ENCODE data around the gene GLIPR2.
"Not testable (repeated sequence)": the region's sequence is repeated elsewhere in the genome, so short reads cannot be mapped to it uniquely, and the experiment has no call there.

The GLIPR2 gene

GRCh38 chr9:36145970-36146369 is 9.4 kb downstream of the GLIPR2 start:
- DNase-seq: no peak

GRCh38 chr9:36146651-36147050 is 10.1 kb downstream of the GLIPR2 start:
- no peak for DNase-seq

DNA sequence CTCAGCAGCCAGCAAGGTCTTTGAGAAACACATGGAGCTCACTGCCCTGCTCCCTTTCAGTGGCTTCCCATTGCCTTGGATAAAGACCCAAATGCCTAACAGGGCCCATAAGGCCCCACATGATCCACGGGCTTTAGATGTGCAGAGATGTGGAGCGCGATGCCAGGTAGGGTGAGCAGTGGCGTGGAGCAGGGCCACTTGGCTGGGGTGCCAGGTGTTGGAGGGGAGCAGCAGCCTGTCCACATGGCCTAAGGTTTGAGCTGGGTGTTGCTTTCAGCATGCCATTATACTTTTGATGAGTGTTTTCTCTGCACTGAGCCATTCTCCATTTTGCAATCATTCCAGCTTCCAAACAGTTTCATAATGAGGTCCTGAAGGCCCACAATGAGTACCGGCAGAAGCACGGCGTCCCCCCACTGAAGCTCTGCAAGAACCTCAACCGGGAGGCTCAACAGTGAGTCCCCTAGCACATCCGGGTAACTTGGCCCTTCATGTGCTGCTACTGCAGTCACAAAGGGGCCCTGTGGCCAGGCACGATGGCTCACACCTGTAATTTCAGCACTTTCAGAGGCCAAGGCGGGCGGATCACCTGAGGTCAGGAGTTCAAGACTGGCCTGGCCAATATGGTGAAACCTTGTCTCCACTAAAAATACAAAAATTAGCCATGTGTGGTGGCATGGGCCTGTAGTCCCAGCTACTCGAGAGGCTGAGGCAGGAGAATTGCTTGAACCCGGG is 11.1 kb downstream of the GLIPR2 start:
- DNase-seq: no peak

- no peak for DNase-seq
These were observed 11.9 kb downstream of the GLIPR2 start for GRCh38 chr9:36148311-36149051.

DNA sequence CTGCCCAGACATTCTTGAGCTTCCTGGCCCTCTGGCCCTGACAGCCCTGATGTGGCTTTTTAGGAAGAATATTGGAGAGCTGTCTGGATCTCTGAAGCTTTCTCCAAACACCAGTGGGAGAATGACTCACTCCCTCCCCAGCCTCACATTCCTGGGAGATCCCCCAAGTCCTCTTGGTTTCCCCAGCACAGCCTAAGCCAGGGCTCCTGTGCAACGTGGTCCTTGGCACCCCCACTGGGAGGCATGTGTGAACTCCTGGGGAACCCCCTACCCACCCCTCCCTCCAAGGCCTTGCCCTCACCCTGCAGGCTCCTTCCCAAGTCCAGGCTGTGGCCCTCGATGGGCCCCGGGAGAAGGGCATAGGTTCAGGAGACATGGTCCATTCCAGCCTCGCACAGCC is 12.7 kb downstream of the GLIPR2 start:
- no peak for DNase-seq

DNA sequence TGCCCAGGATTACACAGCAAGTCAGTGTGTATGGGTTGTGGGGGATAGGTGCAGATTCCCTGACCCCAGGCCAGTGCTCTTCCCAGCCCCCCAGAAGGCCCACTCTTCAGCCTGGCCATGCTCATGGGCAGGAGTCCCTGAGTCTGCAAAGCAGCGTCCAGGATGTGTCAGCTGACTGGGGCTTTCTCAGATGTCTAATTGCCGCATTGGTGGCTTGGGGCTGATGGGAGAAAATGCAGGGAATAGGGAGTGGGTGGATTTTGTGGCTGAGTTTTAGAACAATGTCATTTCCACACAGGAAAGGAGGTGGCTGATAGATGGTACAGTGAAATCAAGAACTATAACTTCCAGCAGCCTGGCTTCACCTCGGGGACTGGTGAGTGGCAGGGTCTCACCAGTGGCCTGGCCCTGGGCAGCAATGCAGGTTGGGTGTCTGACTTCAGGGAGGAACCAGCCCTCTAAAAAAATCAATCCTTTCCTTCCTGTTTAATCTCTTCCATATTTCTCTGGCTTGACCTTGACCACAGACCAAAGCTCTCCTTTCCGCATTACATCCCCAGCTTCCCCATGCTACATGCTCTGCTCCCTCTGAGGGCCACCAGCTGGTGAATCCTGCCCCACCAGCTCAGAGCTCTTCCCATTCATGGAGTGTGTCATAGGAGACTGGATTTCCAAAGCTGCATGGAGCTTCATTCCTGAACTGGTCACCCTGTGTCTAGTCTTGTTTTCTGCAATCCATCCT is 14.2 kb downstream of the GLIPR2 start:
- no peak for DNase-seq

GRCh38 chr9:36151316-36152210 is 15.0 kb downstream of the GLIPR2 start:
- DNase-seq: no peak

- DNase-seq: no peak
These were observed 16.4 kb downstream of the GLIPR2 start for GRCh38 chr9:36152741-36153438.

- DNase-seq: no peak
These were observed 17.2 kb downstream of the GLIPR2 start for GRCh38 chr9:36153746-36154145.

DNA sequence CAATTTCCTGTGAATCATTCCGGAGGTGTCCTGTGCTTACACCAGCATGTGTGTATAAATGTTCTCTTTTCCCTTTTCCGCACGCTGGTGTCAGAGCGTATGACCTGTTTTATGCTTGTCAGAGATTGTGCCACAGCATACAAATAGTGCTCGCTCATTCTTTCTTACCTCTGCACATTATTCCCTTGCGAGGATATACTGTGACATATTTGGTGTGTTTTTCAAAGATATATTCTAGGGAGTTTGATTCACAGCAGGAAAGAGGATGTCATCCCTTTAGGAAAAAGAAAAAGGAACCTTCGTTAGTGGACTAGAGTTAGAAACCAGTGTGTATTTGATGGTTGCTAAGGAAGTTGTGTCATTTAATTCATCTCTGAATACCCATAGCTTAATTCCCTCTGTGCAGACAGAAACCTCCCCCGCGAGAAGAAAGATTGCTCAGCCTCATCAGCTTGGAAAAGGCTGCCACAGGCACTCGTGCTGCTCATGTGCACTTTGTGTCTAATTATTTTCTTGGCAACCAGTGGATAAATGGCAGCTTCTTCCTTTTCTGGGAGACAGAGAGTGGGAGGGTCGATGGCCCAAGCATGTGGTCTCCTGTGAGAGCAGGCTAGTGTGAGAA is 17.9 kb downstream of the GLIPR2 start:
- DNase-seq: no peak

- no peak for DNase-seq
These were observed 19.6 kb downstream of the GLIPR2 start for GRCh38 chr9:36156116-36156515.

DNA sequence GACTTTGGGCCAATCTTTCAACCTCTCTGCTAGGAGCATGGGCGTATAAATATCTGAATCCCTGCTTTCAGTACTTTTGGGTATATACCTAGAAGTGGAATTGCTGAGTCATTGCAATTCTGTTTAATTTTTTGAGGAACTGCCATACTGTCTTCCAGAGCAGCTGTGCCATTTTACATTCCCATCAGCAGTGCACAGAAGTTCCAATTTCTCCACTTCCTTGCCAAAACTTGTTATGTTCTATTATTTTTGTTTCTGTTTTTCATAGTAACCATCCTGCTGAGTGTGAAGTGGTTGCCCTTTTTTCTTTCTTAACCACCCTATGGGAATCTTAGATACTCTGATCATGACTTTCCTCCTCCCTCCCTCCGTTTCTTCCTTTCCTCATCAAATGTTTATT is 21.6 kb downstream of the GLIPR2 start:
- DNase-seq: no peak

DNA sequence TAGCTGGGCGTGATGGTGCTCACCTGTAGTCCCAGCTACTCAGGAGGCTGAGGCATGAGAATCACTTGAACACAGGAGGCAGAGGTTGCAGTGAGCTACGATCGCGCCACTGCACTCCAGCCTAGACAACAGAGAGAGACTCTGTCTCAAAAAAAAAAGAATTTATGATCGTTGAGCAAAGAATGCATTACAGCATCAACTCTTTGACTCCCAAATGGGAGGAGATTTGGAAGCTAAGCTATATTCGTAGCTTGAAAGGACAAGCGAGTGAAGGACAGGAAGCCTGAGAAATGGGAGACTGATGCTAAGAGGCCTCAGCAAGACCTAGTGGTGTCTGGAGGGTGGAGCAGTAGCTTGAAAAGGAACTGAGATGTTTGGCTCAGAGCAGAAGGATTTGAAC is 22.4 kb downstream of the GLIPR2 start:
- no peak for DNase-seq

GRCh38 chr9:36159509-36159908 is 23.0 kb downstream of the GLIPR2 start:
- not testable (repeated sequence) for DNase-seq

GRCh38 chr9:36160126-36160525 is 23.6 kb downstream of the GLIPR2 start:
- DNase-seq: not testable (repeated sequence)

DNA sequence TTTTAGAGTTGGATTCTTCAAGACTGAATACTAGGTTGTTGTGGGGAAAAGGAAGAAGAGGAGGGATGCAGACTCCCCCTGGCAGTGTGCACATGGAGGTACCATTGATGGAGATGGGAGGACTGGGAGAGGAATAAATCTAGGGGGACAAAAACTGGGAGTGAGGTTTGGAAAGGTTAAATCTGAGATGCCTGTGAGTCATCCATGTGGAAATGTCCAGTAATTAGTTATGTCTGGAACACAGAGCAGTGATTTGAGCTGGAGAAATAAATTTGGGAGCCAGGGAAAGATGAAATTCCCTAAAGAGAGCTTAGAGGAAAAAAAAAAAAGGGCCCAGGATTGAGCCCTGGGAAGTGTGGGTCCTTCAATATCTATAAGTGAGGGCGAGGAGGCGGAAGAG is 24.7 kb downstream of the GLIPR2 start:
- DNase-seq: no peak

- DNase-seq: no peak
These were observed 25.7 kb downstream of the GLIPR2 start for GRCh38 chr9:36162211-36162738.

DNA sequence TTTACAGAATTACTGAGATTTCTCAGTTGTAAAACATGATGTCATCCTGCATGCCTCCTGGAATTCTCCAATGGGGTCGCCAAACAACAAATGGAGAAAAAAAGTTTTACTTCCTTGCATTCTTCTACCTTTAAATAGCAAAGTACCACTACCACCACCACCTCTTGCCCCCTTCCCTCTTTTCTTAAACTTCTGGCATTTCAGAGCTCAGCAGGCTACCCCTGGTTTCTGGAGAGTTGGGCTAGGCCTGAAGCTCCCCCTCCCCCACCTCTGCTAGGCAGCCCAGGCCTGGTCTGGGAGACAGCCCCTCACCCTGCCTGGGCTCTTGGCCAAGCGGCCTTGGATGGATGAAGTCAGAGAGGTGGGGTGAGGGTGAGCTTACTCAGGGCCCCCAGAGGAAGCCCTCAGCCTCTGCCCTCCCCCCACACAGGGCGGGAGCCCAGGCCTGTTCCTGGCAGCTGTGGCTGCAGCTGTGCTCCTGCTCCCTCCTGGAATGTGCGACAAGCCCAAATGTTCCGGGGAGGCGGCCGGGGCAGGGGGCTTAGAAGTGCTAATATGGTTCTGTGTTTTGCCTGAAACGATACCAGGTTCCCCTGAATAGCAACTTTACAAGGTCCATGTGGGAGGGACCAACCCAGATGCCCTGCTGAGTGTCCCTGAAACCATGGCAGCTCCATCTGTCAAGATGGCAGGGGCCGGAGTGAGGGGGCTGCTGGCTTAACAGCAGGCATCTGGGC is 26.7 kb downstream of the GLIPR2 start:
- DNase-seq: no peak

GRCh38 chr9:36163786-36164170 is 27.2 kb downstream of the GLIPR2 start:
- DNase-seq: no peak

GRCh38 chr9:36164372-36164771 is 27.8 kb downstream of the GLIPR2 start:
- no peak for DNase-seq

- no peak for DNase-seq
These were observed 28.5 kb downstream of the GLIPR2 start for GRCh38 chr9:36164989-36165388.
